GM19023 (cell line): ENCODE measurements around the gene GFY.

ENCODE experiments used
- ATAC-seq: cut with Tn5 transposase; IDR thresholded peaks from one replicate; pipeline ENCODE4 v1.9.1; 2021; ENCODE audit warnings: mild to moderate bottlenecking, moderate library complexity; ENCODE audit not compliant: unreplicated experiment

GFY gene

GRCh38 chr19:49425178-49425577 lies at the start of gene GFY:
Gene GFY (plus strand): TSS chr19:49425388. CDS start chr19:49426431, 1,043 bp downstream.
- ATAC-seq, result no peak

- ATAC-seq, result no peak
Observed at GRCh38 chr19:49378512-49378911, 46.7 kb upstream of the GFY start.

- ATAC-seq, result no peak
Observed at GRCh38 chr19:49380391-49380790, 44.8 kb upstream of the GFY start.

- no peak for ATAC-seq
Observed at GRCh38 chr19:49382639-49383038, 42.5 kb upstream of the GFY start.

GRCh38 chr19:49383599-49383998 lies 41.6 kb upstream of the GFY start:
- ATAC-seq, result no peak

GRCh38 chr19:49387936-49388372 lies 37.2 kb upstream of the GFY start, which contains the start of gene KASH5:
Gene KASH5 (plus strand): TSS chr19:49388249. CDS start chr19:49390884, 2,635 bp downstream.
- ATAC-seq, result no peak

GRCh38 chr19:49389406-49389805 lies 35.8 kb upstream of the GFY start:
- ATAC-seq, result no peak

GRCh38 chr19:49390131-49390928 lies 34.9 kb upstream of the GFY start:
- ATAC-seq, result no peak

GRCh38 chr19:49390929-49391359 lies 34.2 kb upstream of the GFY start:
- no peak for ATAC-seq

- no peak for ATAC-seq
Observed at GRCh38 chr19:49391581-49392399, 33.4 kb upstream of the GFY start.

GRCh38 chr19:49393881-49394280 lies 31.3 kb upstream of the GFY start:
- ATAC-seq, result no peak

GRCh38 chr19:49395581-49396407 lies 29.4 kb upstream of the GFY start:
- no peak for ATAC-seq

GRCh38 chr19:49396738-49397505 lies 28.3 kb upstream of the GFY start:
- no peak for ATAC-seq

GRCh38 chr19:49398001-49398615 lies 27.1 kb upstream of the GFY start:
- ATAC-seq, result no peak

GRCh38 chr19:49398931-49399330 lies 26.3 kb upstream of the GFY start:
- ATAC-seq, result no peak

GRCh38 chr19:49400029-49400428 lies 25.2 kb upstream of the GFY start:
- ATAC-seq, result no peak

- ATAC-seq, result no peak
Observed at GRCh38 chr19:49403404-49404187, 21.6 kb upstream of the GFY start.

- no peak for ATAC-seq
Observed at GRCh38 chr19:49407079-49407478, 18.1 kb upstream of the GFY start.

GRCh38 chr19:49407482-49408015 lies 17.6 kb upstream of the GFY start:
- no peak for ATAC-seq
